Testis (tissue), 2 donors: Measurements from ENCODE around the gene MED27.

Experiments used
- CTCF ChIP-seq, 3 experiments: fragments of 450-650 bp in 2 of 3; fragments of 200-600 bp in 1 of 3; sonication (generic) in 1 of 3; IDR thresholded peaks; one replicate each; pipeline ENCODE4 v1.5.1; 2016 to 2019; ENCODE audit warnings: antibody characterized with exemption in 3 of 3, mild to moderate bottlenecking in 2 of 3, moderate library complexity in 1 of 3
- POLR2A ChIP-seq: fragments of 450-650 bp; IDR thresholded peaks from one replicate; pipeline ENCODE4 v1.6.1; 2017; ENCODE audit warnings: antibody characterized with exemption, mild to moderate bottlenecking, moderate library complexity

- TF ChIP-seq CTCF (IDR thresholded peaks at IDR 0.05) (no peak), POLR2A (no peak)
Measured at GRCh38 chr9:132011309-132011708, 68.4 kb downstream of the MED27 start.
